ENCODE measurements around the gene CCSAP. TPM values are rescaled to one million over a fixed set of nuclear protein-coding genes. Genes with fewer than 3 reads are reported as not detected.

The CCSAP gene
- total and polyA plus RNA-seq, 2 of the 13 experiments (the other 11 are each of a cell fraction or from before 2014, with no cell fraction given): 3.7 to 9.0 TPM

DNA sequence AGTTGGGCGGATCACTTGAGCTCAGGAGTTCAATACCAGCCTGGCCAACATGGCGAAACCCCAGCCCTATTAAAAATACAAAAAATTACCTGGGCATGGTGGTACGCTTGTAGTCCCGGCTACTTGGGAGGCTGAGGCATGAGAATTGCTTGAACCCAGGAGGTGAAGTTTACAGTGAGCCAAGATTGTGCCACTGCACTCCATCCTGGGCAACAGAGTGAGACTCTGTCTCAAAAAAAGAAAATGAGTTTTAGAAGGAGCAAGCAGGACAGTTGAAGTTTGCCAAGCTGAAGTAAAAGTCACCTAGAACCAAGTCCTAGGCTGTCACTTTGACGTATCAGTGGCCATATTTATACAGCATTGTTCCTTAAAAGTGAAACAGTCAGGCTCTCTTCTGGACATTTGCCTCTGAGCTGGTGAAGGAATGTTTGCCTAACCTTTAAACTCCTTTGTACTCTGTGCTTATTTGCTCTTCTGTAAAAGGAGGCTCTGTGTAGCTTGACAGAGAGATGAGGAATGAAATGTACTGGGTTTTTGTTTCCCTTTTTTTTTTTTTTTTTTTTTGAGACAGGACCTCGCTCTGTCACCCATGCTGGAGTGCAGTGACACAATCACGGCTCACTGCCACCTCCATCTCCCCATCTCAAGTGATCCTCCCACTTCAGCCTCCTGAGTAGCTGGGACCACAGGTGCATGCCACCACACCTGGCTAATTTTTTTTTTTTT, 69.2 kb downstream of the CCSAP start (continued):
- TF ChIP-seq, protein P1, sequence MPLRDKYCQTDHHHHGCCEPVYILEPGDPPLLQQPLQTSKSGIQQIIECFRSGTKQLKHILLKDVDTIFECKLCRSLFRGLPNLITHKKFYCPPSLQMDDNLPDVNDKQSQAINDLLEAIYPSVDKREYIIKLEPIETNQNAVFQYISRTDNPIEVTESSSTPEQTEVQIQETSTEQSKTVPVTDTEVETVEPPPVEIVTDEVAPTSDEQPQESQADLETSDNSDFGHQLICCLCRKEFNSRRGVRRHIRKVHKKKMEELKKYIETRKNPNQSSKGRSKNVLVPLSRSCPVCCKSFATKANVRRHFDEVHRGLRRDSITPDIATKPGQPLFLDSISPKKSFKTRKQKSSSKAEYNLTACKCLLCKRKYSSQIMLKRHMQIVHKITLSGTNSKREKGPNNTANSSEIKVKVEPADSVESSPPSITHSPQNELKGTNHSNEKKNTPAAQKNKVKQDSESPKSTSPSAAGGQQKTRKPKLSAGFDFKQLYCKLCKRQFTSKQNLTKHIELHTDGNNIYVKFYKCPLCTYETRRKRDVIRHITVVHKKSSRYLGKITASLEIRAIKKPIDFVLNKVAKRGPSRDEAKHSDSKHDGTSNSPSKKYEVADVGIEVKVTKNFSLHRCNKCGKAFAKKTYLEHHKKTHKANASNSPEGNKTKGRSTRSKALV (CRISPR knock-in tag; IDR thresholded peaks at IDR 0.05): no peak
- TF ChIP-seq SP1 (IDR thresholded peaks at IDR 0.05) (no peak), SP1 (CRISPR knock-in tag; IDR thresholded peaks at IDR 0.05) (no peak), ZNF816 (CRISPR knock-in tag; IDR thresholded peaks at IDR 0.05; ENCODE audit: borderline replicate concordance) (no peak), ARHGAP35 (CRISPR knock-in tag; IDR thresholded peaks at IDR 0.05; ENCODE audit: borderline replicate concordance) (no peak), ZNF230 (CRISPR knock-in tag; IDR thresholded peaks at IDR 0.05) (no peak), ZNF891 (CRISPR knock-in tag; IDR thresholded peaks at IDR 0.05) (no peak), RXRB (CRISPR knock-in tag; IDR thresholded peaks at IDR 0.05; ENCODE audit: borderline replicate concordance) (peak; percentile 92), FOXP1 (IDR thresholded peaks at IDR 0.05) (peak; percentile 51; the same call in 1 of the 2 replicates), FOXP1 (CRISPR knock-in tag; IDR thresholded peaks at IDR 0.05) (peak; percentile 72), ZNF484 (CRISPR knock-in tag; IDR thresholded peaks at IDR 0.05; ENCODE audit: borderline replicate concordance, low read depth) (no peak), ZNF660 (CRISPR knock-in tag; IDR thresholded peaks at IDR 0.05; ENCODE audit: borderline replicate concordance, low read depth) (no peak), ZNF180 (CRISPR knock-in tag; IDR thresholded peaks at IDR 0.05; ENCODE audit: borderline replicate concordance, low read depth) (no peak), CBX5 (CRISPR knock-in tag; IDR thresholded peaks at IDR 0.05; ENCODE audit: borderline replicate concordance) (no peak), HDAC6 (IDR thresholded peaks at IDR 0.05; ENCODE audit: low read depth, low read length) (no peak), ZNF703 (CRISPR knock-in tag; IDR thresholded peaks at IDR 0.05; ENCODE audit: borderline replicate concordance) (no peak), SMC3 (IDR thresholded peaks at IDR 0.05; ENCODE audit: low read length) (no peak)
- TF ChIP-seq, protein P2, sequence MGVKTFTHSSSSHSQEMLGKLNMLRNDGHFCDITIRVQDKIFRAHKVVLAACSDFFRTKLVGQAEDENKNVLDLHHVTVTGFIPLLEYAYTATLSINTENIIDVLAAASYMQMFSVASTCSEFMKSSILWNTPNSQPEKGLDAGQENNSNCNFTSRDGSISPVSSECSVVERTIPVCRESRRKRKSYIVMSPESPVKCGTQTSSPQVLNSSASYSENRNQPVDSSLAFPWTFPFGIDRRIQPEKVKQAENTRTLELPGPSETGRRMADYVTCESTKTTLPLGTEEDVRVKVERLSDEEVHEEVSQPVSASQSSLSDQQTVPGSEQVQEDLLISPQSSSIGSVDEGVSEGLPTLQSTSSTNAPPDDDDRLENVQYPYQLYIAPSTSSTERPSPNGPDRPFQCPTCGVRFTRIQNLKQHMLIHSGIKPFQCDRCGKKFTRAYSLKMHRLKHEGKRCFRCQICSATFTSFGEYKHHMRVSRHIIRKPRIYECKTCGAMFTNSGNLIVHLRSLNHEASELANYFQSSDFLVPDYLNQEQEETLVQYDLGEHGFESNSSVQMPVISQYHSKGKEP (CRISPR knock-in tag; IDR thresholded peaks at IDR 0.05): no peak
- TF ChIP-seq, protein P3, sequence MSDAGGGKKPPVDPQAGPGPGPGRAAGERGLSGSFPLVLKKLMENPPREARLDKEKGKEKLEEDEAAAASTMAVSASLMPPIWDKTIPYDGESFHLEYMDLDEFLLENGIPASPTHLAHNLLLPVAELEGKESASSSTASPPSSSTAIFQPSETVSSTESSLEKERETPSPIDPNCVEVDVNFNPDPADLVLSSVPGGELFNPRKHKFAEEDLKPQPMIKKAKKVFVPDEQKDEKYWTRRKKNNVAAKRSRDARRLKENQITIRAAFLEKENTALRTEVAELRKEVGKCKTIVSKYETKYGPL (CRISPR knock-in tag; IDR thresholded peaks at IDR 0.05): no peak
- TF ChIP-seq, protein P4, sequence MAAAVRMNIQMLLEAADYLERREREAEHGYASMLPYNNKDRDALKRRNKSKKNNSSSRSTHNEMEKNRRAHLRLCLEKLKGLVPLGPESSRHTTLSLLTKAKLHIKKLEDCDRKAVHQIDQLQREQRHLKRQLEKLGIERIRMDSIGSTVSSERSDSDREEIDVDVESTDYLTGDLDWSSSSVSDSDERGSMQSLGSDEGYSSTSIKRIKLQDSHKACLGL (CRISPR knock-in tag; IDR thresholded peaks at IDR 0.05): no peak
- TF ChIP-seq, protein P5, sequence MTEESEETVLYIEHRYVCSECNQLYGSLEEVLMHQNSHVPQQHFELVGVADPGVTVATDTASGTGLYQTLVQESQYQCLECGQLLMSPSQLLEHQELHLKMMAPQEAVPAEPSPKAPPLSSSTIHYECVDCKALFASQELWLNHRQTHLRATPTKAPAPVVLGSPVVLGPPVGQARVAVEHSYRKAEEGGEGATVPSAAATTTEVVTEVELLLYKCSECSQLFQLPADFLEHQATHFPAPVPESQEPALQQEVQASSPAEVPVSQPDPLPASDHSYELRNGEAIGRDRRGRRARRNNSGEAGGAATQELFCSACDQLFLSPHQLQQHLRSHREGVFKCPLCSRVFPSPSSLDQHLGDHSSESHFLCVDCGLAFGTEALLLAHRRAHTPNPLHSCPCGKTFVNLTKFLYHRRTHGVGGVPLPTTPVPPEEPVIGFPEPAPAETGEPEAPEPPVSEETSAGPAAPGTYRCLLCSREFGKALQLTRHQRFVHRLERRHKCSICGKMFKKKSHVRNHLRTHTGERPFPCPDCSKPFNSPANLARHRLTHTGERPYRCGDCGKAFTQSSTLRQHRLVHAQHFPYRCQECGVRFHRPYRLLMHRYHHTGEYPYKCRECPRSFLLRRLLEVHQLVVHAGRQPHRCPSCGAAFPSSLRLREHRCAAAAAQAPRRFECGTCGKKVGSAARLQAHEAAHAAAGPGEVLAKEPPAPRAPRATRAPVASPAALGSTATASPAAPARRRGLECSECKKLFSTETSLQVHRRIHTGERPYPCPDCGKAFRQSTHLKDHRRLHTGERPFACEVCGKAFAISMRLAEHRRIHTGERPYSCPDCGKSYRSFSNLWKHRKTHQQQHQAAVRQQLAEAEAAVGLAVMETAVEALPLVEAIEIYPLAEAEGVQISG (CRISPR knock-in tag; IDR thresholded peaks at IDR 0.05): no peak
- TF ChIP-seq, protein P6, sequence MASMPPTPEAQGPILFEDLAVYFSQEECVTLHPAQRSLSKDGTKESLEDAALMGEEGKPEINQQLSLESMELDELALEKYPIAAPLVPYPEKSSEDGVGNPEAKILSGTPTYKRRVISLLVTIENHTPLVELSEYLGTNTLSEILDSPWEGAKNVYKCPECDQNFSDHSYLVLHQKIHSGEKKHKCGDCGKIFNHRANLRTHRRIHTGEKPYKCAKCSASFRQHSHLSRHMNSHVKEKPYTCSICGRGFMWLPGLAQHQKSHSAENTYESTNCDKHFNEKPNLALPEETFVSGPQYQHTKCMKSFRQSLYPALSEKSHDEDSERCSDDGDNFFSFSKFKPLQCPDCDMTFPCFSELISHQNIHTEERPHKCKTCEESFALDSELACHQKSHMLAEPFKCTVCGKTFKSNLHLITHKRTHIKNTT (CRISPR knock-in tag; IDR thresholded peaks at IDR 0.05): no peak
